SK-N-MC (cell line): ENCODE measurements around the gene TUBB4B.

Experiments used
- EZH2 ChIP-seq: fragments of 200-600 bp; sonication (generic); IDR thresholded peaks from one replicate; pipeline ENCODE4 v1.6.1; 2017; ENCODE audit warnings: antibody characterized with exemption
- POLR2AphosphoS5 ChIP-seq: IDR thresholded peaks from 2 replicates; pipeline ENCODE4 v1.6.1; 2012; ENCODE audit warnings: mild to moderate bottlenecking, low read depth, low read length, borderline replicate concordance

- TF ChIP-seq EZH2 (no peak), POLR2AphosphoS5 (no peak)
These were observed 10.2 kb upstream of the TUBB4B start, which contains the start of gene SLC34A3 for GRCh38 chr9:137230705-137231371.
